Upper lobe of left lung (tissue), 6 donors: ENCODE data around the gene ANO2. TPM values are rescaled to one million over a fixed set of nuclear protein-coding genes. Genes with fewer than 3 reads are reported as not detected.
"Not testable (repeated sequence)": the region's sequence is repeated elsewhere in the genome, so short reads cannot be mapped to it uniquely, and the experiment has no call there.

Experiments used
- ATAC-seq, 2 donors: fragments of 200-7000 bp; cut with Tn5 transposase; one replicate each; pipeline ENCODE4 v1.9.1; 2022; ENCODE audit warnings: mild to moderate bottlenecking in 2 of 2, moderate library complexity in 2 of 2; ENCODE audit not compliant: low FRiP score in 2 of 2
- DNase-seq, 2 donors: peaks; one replicate each; pipeline ENCODE4 v3.0.0-alpha.2; 2019 to 2020
- H3K27ac ChIP-seq, 4 donors: fragments of 200-600 bp; sonication (generic); one replicate each; pipeline ENCODE4 v1.5.1; 2016 to 2019
- H3K27me3 ChIP-seq, 4 donors: fragments of 200-600 bp; sonication (generic); one replicate each; pipeline ENCODE4 v1.5.1; 2017 to 2019
- H3K36me3 ChIP-seq, 4 donors: fragments of 200-600 bp; sonication (generic); one replicate each; pipeline ENCODE4 v1.5.1; 2016 to 2019
- H3K4me1 ChIP-seq, 4 donors: fragments of 200-600 bp; sonication (generic); one replicate each; pipeline ENCODE4 v1.5.1; 2018 to 2019
- H3K4me3 ChIP-seq, 4 donors: fragments of 200-600 bp; sonication (generic); one replicate each; pipeline ENCODE4 v1.5.1; 2017 to 2019; ENCODE audit warnings: mild to moderate bottlenecking in 2 of 4, moderate library complexity in 1 of 4
- H3K9me3 ChIP-seq, 4 donors: fragments of 200-600 bp; sonication (generic); one replicate each; pipeline ENCODE4 v1.5.1; 2018 to 2019
- CTCF ChIP-seq, 6 experiments: fragments of 450-650 bp in 4 of 6; fragments of 200-600 bp in 2 of 6; sonication (generic) in 2 of 6; IDR thresholded peaks; one replicate each; pipeline ENCODE4 v1.5.1; 2016 to 2019; ENCODE audit warnings: antibody characterized with exemption in 6 of 6
- EP300 ChIP-seq, 4 donors: sonication (generic); formaldehyde crosslinking; IDR thresholded peaks; one replicate each; pipeline ENCODE4 v1.5.1; 2017; ENCODE audit warnings: antibody characterized with exemption in 4 of 4, control low read depth in 2 of 4
- POLR2A ChIP-seq, 4 donors: fragments of 450-650 bp; IDR thresholded peaks; one replicate each; pipeline ENCODE4 v1.5.1; 2016 to 2017; ENCODE audit warnings: antibody characterized with exemption in 4 of 4, mild to moderate bottlenecking in 2 of 4
- POLR2AphosphoS5 ChIP-seq, 2 donors: sonication (generic); formaldehyde crosslinking; IDR thresholded peaks; one replicate each; pipeline ENCODE4 v1.5.1; 2017; ENCODE audit warnings: antibody characterized with exemption in 2 of 2
- WGBS, 2 donors: methylation state at CpG; one replicate each; pipeline ENCODE4 v1.1.5; 2017 to 2018; 5-methylcytosine and 5-hydroxymethylcytosine counted together
- total RNA-seq, 6 donors: library from RNA; depleted of rRNA in 4 of 6; stranded (reverse); fragments of >200 nt in 4 of 6; gene quantifications; one replicate each; pipeline versions ENCODE4 v1.1.0 to v1.2.1, GENCODE V29; 2016 to 2021
- donor health status: DM: no; HTN: no; CAD: no; lungs with moderate emphysema.
- donor health status: DM: no; HTN: yes; CAD: no; lungs with severe emphysema.

ANO2 gene
- total RNA-seq, 6 donors from 2014 or later, result 4.4 to 78.6 (median 17.5) TPM

GRCh38 chr12:5856692-5857091, 88.4 kb downstream of the ANO2 start:
- no peak overlapping the region for H3K4me3 ChIP-seq
- ATAC-seq (no peak), DNase-seq (no peak)
- peaks cover 0 to 13% (median 0%) of the 10 kb centered on the region in 4 donors for H3K36me3 ChIP-seq
- no peaks in the 10 kb centered on the region for H3K9me3 ChIP-seq
- no peaks in the 10 kb centered on the region for H3K27me3 ChIP-seq
- WGBS, 2 donors, result 42 to 53% methylated on average over 4 of the region's 4 CpGs
- TF ChIP-seq POLR2A (IDR thresholded peaks at IDR 0.05), result no peak
- H3K4me1 ChIP-seq, result no peaks in the 10 kb centered on the region
- H3K27ac ChIP-seq, result no peak overlapping the region

- no peak for TF ChIP-seq CTCF (IDR thresholded peaks at IDR 0.05)
- no peak for TF ChIP-seq POLR2A (IDR thresholded peaks at IDR 0.05)
- no peak for TF ChIP-seq POLR2AphosphoS5 (IDR thresholded peaks at IDR 0.05)
- no peak for TF ChIP-seq EP300 (IDR thresholded peaks at IDR 0.05)
- Histone ChIP-seq H3K27ac (no peak overlapping the region), H3K4me3 (no peak overlapping the region), H3K27me3 (no peaks in the 10 kb centered on the region), H3K9me3 (no peaks in the 10 kb centered on the region), H3K4me1 (no peaks in the 10 kb centered on the region), H3K36me3 (peaks cover 0 to 28% (median 0%) of the 10 kb centered on the region in 4 donors)
- DNase-seq (no peak), ATAC-seq (no peak)
- WGBS, 2 donors, result 87 to 100% methylated on average over 1 of the region's 1 CpG
These were observed 98.1 kb downstream of the ANO2 start for GRCh38 chr12:5846950-5847349.

- no peak overlapping the region for H3K4me3 ChIP-seq
- H3K4me1 ChIP-seq, result no peaks in the 10 kb centered on the region
- TF ChIP-seq EP300 (IDR thresholded peaks at IDR 0.05) (no peak), POLR2A (IDR thresholded peaks at IDR 0.05) (no peak), POLR2AphosphoS5 (IDR thresholded peaks at IDR 0.05) (no peak), CTCF (IDR thresholded peaks at IDR 0.05) (no peak)
- peak in 1 of 2 donors; percentile 7 for DNase-seq
- WGBS, 2 donors, result 81 to 84% methylated on average over 7 to 9 of the region's 9 CpGs
- H3K27ac ChIP-seq, result no peak overlapping the region
- no peak for ATAC-seq
- peaks cover 0 to 10% (median 0%) of the 10 kb centered on the region in 4 donors for H3K36me3 ChIP-seq
- no peaks in the 10 kb centered on the region for H3K27me3 ChIP-seq
- no peaks in the 10 kb centered on the region for H3K9me3 ChIP-seq
These were observed 104.1 kb downstream of the ANO2 start for GRCh38 chr12:5840944-5841343.

- no peak for TF ChIP-seq POLR2AphosphoS5 (IDR thresholded peaks at IDR 0.05)
- TF ChIP-seq POLR2A (IDR thresholded peaks at IDR 0.05), result no peak
- no peak for TF ChIP-seq CTCF (IDR thresholded peaks at IDR 0.05)
- TF ChIP-seq EP300 (IDR thresholded peaks at IDR 0.05), result no peak
- H3K36me3 ChIP-seq, result peaks cover 0 to 27% (median 0%) of the 10 kb centered on the region in 4 donors
- WGBS, 2 donors, result 54 to 61% methylated on average over 6 of the region's 6 CpGs
These were observed 114.9 kb downstream of the ANO2 start for GRCh38 chr12:5830111-5830510.

GRCh38 chr12:5827591-5827990, 117.5 kb downstream of the ANO2 start:
- Histone ChIP-seq H3K9me3 (peaks cover 0 to 12% (median 0%) of the 10 kb centered on the region in 4 donors), H3K4me1 (no peaks in the 10 kb centered on the region), H3K27ac (no peak overlapping the region), H3K4me3 (no peak overlapping the region), H3K36me3 (peaks cover 0 to 35% (median 0%) of the 10 kb centered on the region in 4 donors), H3K27me3 (no peaks in the 10 kb centered on the region)
- WGBS, 2 donors, result 72 to 81% methylated on average over 18 to 22 of the region's 22 CpGs
- ATAC-seq (peak in 1 of 2 donors; percentile 17), DNase-seq (peak in 1 of 2 donors; percentile 73)
- no peak for TF ChIP-seq POLR2A (IDR thresholded peaks at IDR 0.05)
- no peak for TF ChIP-seq POLR2AphosphoS5 (IDR thresholded peaks at IDR 0.05)
- TF ChIP-seq CTCF (IDR thresholded peaks at IDR 0.05), result no peak
- TF ChIP-seq EP300 (IDR thresholded peaks at IDR 0.05), result no peak

More at GRCh38 chr12:5830111-5830510, 114.9 kb downstream of the ANO2 start:
- Histone ChIP-seq H3K27ac (no peak overlapping the region), H3K4me3 (no peak overlapping the region), H3K4me1 (no peaks in the 10 kb centered on the region), H3K9me3 (no peaks in the 10 kb centered on the region), H3K27me3 (no peaks in the 10 kb centered on the region)
- ATAC-seq, result peak in 1 of 2 donors; percentile 32
- no peak for DNase-seq

GRCh38 chr12:5825761-5826160, 119.3 kb downstream of the ANO2 start:
- not testable (repeated sequence) for H3K27ac ChIP-seq, H3K4me1 ChIP-seq, H3K4me3 ChIP-seq, DNase-seq, H3K27me3 ChIP-seq, ATAC-seq
- WGBS, 2 donors, result 55 to 60% methylated on average over 3 of the region's 3 CpGs
- H3K9me3 ChIP-seq, result peaks cover 0 to 12% (median 0%) of the 10 kb centered on the region in 4 donors
- H3K36me3 ChIP-seq, result peaks cover 0 to 29% (median 0%) of the 10 kb centered on the region in 4 donors

- peaks cover 0 to 23% (median 7%) of the 10 kb centered on the region in 4 donors for H3K9me3 ChIP-seq
- H3K36me3 ChIP-seq, ATAC-seq, H3K27me3 ChIP-seq, H3K4me1 ChIP-seq, H3K4me3 ChIP-seq, DNase-seq, H3K27ac ChIP-seq: not testable (repeated sequence)
- WGBS, 2 donors, result 100% methylated on average over 1 of the region's 1 CpG
These were observed 126.2 kb downstream of the ANO2 start for GRCh38 chr12:5818877-5819276.
